ENCODE measurements around the gene THAP12. TPM values are rescaled to one million over a fixed set of nuclear protein-coding genes. Genes with fewer than 3 reads are reported as not detected.
"Not testable (repeated sequence)": the region's sequence is repeated elsewhere in the genome, so short reads cannot be mapped to it uniquely, and the experiment has no call there.

The THAP12 gene
- total RNA-seq, 1 donor from 2014 or later: 51.4 TPM

GRCh38 chr11:76327756-76328388 lies 53.1 kb downstream of the THAP12 start:
- DNase-seq (ENCODE audit: low spot score): no peak

GRCh38 chr11:76327202-76327601 lies 53.7 kb downstream of the THAP12 start:
- DNase-seq (ENCODE audit: low spot score): no peak

- DNase-seq (ENCODE audit: low spot score): no peak
These were observed 55.7 kb downstream of the THAP12 start for GRCh38 chr11:76325185-76325584.

- DNase-seq (ENCODE audit: low spot score): no peak
These were observed 57.1 kb downstream of the THAP12 start for GRCh38 chr11:76323804-76324203.

- DNase-seq (ENCODE audit: low spot score): not testable (repeated sequence)
These were observed 57.6 kb downstream of the THAP12 start for GRCh38 chr11:76323375-76323774.

GRCh38 chr11:76322942-76323341 lies 58.0 kb downstream of the THAP12 start:
- DNase-seq (ENCODE audit: low spot score): no peak

- no peak for DNase-seq (ENCODE audit: low spot score)
These were observed 58.4 kb downstream of the THAP12 start for GRCh38 chr11:76322540-76322939.

GRCh38 chr11:76321820-76322524 lies 59.0 kb downstream of the THAP12 start:
- DNase-seq (ENCODE audit: low spot score): no peak

GRCh38 chr11:76321340-76321739 lies 59.6 kb downstream of the THAP12 start:
- DNase-seq (ENCODE audit: low spot score): no peak

- no peak for DNase-seq (ENCODE audit: low spot score)
These were observed 60.0 kb downstream of the THAP12 start for GRCh38 chr11:76320929-76321328.

GRCh38 chr11:76319798-76320197 lies 61.1 kb downstream of the THAP12 start:
- DNase-seq (ENCODE audit: low spot score): not testable (repeated sequence)

- DNase-seq (ENCODE audit: low spot score): peak; percentile 79
These were observed 62.1 kb downstream of the THAP12 start for GRCh38 chr11:76318744-76319384.

- DNase-seq (ENCODE audit: low spot score): no peak
These were observed 63.6 kb downstream of the THAP12 start for GRCh38 chr11:76317296-76317695.

GRCh38 chr11:76316726-76317125 lies 64.2 kb downstream of the THAP12 start:
- DNase-seq (ENCODE audit: low spot score): no peak

GRCh38 chr11:76315182-76315853 lies 65.6 kb downstream of the THAP12 start:
- DNase-seq (ENCODE audit: low spot score): no peak

- DNase-seq (ENCODE audit: low spot score): no peak
These were observed 66.2 kb downstream of the THAP12 start for GRCh38 chr11:76314741-76315090.

GRCh38 chr11:76313913-76314740 lies 66.8 kb downstream of the THAP12 start:
- DNase-seq (ENCODE audit: low spot score): no peak

- DNase-seq (ENCODE audit: low spot score): no peak
These were observed 67.7 kb downstream of the THAP12 start for GRCh38 chr11:76313271-76313670.

GRCh38 chr11:76310832-76311595 lies 69.9 kb downstream of the THAP12 start:
- DNase-seq (ENCODE audit: low spot score): no peak

GRCh38 chr11:76307978-76308747 lies 72.8 kb downstream of the THAP12 start:
- DNase-seq (ENCODE audit: low spot score): no peak
